ENCODE data around the gene PXDN. TPM values are rescaled to one million over a fixed set of nuclear protein-coding genes. Genes with fewer than 3 reads are reported as not detected.

The PXDN gene
- total RNA-seq, 1 experiment from 2014 or later = 126 TPM

GRCh38 chr2:1671916-1672315 is 72.4 kb downstream of the PXDN start:
- DNase-seq (ENCODE audit: low read depth) = no peak

DNA sequence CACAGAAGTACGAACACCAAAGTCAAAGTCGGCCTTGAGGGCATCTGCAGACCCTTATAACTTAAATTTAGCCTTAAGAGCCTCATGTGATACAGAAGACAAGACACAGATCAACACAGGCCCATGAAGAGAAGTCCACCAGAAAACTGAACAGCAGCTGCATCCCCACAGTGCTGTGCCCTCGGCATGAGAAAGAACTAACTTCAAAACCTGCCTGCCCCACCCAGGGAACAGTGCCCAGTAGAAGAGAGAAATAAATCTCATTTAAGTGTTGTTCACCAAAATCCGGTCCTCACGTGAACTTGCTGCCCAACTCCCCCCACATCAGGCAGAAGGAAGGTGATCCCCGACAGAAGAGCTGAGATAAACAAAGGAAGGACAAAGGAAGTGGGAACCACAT is 73.7 kb downstream of the PXDN start:
- no peak for DNase-seq (ENCODE audit: low read depth)

DNA sequence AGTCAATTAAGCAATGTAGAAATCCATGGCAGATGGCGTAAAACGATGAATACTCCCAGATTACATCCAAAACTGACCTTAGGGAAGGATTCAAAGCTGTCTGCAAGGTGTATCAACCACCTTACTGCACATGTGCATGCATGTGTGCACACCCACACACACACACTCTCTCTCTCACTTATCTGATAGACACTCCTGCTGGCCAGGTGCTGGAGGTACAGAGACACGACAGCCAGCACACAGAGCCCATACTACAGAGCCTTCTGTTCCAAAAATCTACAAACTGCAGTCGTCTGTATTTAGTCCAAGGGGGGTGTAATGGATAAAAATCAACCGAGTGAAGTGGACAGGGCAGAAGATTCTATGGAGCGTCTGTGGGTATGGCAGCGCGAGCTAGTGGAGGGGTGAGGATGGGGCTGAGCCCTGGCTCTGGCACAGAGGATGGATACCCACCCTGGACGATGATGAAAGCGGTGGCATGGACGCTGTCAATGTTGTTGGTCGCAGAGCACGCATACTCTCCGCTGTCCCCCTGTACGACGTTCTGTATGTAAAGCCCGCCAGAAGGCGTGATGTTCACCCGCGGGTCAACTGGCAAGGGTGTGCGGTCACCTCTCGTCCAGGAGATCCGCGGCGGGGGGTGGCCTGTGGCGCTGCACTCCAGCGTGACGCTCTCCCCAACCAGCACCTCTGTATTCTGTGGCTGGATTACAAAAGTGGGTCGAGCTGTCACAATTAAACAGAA is 78.4 kb downstream of the PXDN start:
- no peak for DNase-seq (ENCODE audit: low read depth)

DNA sequence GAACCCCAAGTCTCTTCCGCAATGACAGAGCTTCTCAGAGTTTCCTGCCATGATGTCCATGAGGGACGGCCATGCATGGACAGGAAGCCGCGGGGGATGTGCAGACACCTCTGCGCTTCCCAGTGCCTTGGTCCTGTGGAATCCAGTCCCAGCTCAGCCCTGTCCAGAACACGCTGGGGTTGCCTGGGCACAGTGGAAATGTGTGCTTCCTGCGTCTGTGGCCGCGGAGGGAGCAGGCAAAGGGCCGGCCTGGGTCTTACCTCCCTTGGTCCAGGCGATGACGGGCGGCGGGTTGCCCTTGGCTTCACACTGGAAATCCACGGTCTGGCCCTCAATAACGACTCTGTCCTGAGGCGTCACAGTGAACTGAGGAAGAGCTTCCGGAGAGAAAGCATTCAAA is 79.6 kb downstream of the PXDN start:
- DNase-seq (ENCODE audit: low read depth) = no peak

DNA sequence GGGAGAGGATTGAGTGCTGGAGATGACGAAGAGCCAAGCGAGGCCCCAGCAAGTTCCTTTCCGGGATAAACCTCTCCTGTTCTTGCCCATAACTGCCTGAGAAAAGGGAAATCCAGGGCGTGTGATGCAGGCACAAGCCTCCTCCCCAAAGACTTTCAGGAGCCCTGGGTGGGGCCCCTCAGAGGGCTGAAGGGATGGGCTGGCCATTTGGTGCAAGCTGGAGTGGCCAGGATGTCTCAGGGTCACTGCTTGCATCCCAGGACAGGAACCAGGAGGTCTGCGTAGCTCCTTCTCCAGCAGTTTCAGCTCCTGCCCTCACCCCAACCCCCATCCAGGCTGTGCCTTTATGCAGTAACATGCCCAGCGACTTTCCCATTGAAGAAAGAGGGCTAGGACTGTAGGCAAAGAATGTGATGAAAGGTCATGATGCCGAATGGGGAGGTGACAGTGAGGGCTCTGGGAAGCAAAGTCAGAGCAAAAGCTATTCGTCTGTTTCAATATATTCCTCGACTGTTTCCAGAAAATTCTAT is 80.2 kb downstream of the PXDN start:
- no peak for DNase-seq (ENCODE audit: low read depth)

DNA sequence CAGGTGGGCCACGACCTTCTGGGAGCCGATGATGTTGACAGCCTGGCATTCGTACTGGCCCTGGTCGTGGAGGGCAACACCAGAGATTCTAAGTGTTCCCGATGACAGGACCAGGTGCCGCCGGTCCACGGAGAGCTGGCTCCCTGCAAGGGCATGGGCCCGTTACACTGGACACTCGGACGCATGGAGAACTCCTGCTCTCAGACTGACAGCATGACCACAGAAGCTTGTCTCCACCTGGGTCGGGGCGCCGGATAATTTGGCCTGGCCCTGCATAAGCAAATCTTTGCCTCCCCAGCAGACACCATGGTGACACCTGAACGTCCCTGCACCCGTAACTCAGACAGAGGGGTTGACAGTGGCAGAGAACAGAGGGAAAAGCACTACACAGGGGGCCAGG is 80.7 kb downstream of the PXDN start:
- no peak for DNase-seq (ENCODE audit: low read depth)

- no peak for DNase-seq (ENCODE audit: low read depth)
Measured at GRCh38 chr2:1662606-1663180, 81.6 kb downstream of the PXDN start.

GRCh38 chr2:1661891-1662605 is 82.3 kb downstream of the PXDN start:
- no peak for DNase-seq (ENCODE audit: low read depth)

- DNase-seq (ENCODE audit: low read depth) = no peak
Measured at GRCh38 chr2:1660656-1661640, 83.4 kb downstream of the PXDN start.

GRCh38 chr2:1659951-1660565 is 84.3 kb downstream of the PXDN start:
- DNase-seq (ENCODE audit: low read depth) = no peak

DNA sequence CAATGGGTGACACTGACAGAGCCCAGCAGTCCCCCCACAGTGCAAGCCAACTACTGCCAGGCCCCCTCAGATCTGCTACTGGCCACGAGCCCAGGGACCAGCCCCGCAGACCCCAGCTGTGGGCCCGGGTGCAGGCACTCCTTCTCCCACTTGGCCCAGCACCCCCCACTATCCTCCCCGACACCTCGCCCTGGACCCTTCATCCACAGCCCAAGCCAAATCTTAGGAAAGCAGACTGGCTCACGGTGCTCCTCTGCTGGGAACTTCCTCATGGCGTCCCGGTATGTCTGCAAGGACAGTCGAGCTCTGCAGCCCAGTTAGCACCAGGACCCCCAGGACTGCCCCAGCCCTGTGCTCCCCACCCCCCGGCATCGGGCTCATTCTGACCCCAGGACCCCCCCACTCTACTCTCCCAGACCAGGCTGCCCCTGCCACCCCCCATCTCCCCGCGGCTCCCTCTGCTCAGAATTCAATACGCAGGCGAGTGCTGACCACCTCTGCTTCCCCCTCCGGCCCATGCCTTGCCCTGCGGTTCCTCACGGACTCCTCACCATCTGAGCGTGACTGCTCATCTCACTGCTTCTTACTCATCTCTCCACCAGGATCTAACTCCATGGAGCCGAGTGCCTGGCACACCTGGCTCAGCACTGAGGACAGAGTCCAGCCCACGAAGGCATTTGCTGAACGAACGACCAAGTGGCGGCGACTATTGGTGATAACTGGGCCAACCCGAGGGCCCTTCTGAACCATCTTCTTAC is 85.7 kb downstream of the PXDN start:
- DNase-seq (ENCODE audit: low read depth) = no peak

- no peak for DNase-seq (ENCODE audit: low read depth)
Measured at GRCh38 chr2:1656961-1657841, 87.1 kb downstream of the PXDN start.

DNA sequence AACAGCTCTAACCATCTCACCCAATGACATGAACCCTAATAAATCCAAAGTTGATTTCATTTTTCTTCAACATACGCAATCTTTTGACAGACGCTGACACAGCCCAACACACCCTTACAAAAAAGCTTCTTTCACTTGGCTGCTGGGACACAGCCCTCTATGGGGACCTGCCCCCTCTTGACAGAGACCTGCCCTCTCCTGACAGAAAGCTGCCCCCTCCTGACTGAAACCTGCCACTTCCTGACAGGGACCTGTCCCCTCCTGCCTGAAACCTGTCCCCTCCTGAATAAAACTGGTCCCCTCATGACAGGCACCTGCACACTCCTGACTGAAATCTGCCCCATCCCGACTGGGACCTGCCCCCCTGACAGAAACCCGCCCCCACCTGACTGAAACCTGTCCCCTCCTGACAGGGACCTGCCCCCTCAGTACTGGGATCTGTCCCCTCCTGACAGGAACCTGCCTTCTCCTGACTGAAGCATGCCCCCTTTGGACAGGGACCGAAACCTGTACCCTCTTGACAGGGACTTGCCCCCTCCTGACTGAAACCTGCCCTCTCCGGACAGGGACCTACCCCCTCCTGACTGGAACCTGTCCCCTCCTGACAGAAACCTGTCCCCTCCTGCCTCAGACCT is 87.9 kb downstream of the PXDN start:
- no peak for DNase-seq (ENCODE audit: low read depth)

GRCh38 chr2:1655461-1655860 is 88.9 kb downstream of the PXDN start:
- no peak for DNase-seq (ENCODE audit: low read depth)

DNA sequence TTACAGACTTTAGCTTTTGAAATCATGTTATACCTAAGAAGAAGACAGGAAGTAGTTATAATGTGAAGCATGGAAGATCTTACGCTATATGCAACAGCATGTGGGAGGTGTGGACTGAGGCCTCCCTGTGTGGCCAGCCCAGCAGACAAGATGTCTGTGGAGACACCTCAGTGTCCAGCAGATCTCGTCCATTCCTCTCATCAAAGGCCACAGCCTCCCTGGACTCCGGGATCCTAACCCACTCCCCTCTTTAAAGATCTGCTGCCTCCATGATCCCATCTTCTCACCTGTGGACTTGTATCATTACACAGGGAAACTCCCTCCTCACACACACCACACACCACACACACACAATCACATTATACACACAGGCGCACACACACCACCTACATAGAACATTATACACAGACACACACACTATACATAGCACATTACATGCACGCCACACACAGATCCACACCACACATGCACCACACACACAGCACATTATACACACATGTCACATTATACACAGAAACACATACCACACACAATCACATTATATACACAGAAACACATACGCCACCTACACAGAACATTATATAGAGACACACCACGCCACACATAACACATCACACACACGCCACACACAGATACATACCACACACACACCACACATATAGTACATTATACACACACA is 89.5 kb downstream of the PXDN start:
- no peak for DNase-seq (ENCODE audit: low read depth)

DNA sequence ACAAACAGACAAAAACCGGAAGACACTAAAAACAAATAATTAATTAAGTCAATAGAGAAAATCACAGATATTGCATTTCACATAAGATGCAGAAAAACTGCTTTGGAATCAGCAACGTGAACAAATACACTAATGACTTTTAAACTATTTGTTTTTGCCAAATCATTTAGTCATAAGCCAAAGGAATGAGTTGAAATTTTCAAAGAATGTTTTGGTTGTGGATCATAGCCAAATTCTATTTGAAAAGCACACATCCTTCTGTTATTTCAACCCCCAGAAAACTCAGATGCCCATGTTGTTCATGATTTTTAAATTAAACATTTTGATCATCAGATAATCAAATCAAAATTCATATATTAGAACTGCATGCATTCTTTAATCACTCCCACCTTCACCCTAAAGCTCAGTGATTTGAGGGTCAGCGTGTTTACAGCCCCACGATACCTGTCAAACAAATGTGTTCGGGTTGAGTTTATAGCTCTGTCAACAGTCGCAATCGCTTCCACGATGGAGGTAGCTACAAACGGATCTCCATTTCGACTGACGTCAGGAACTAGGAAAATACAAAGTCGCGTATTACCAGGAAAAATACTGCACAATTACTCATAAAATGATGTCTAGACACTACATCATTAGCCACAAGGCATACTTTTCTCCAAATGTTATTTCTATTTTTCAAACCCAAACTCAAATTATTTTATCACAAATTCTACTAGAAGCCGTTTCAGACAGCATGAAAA is 90.2 kb downstream of the PXDN start:
- DNase-seq (ENCODE audit: low read depth) = peak; percentile 65

GRCh38 chr2:1652034-1652790 is 92.1 kb downstream of the PXDN start:
- DNase-seq (ENCODE audit: low read depth) = no peak
